Left lung (tissue), 10 donors: ENCODE data around the gene SPEF2. TPM values are rescaled to one million over a fixed set of nuclear protein-coding genes. Genes with fewer than 3 reads are reported as not detected.
A peak's percentile ranks its signal among the peaks of the same experiment; 100 is the strongest.

Experiments used
- ATAC-seq: fragments of 200-7000 bp; cut with Tn5 transposase; one replicate; pipeline ENCODE4 v1.9.1; 2020; ENCODE audit warnings: moderate library complexity
- DNase-seq, 4 donors: peaks; one replicate each; pipeline ENCODE4 v3.0.0-alpha.2; 2013 to 2020
- H3K27ac ChIP-seq, 2 donors: fragments of 200-600 bp; sonication (generic) in 1 of 2; one replicate each; pipeline versions ENCODE4 v1.5.0 to v1.8.0; 2020 to 2021
- H3K27me3 ChIP-seq, 2 donors: fragments of 200-600 bp; sonication (generic) in 1 of 2; one replicate each; pipeline versions ENCODE4 v1.5.0 to v1.8.0; 2020 to 2021
- H3K36me3 ChIP-seq, 2 donors: fragments of 200-600 bp; sonication (generic) in 1 of 2; one replicate each; pipeline versions ENCODE4 v1.5.0 to v1.8.0; 2020 to 2021
- H3K4me1 ChIP-seq, 2 donors: fragments of 200-600 bp; one replicate each; pipeline ENCODE4 v1.8.0; 2021
- H3K4me3 ChIP-seq, 2 donors: fragments of 200-600 bp; sonication (generic) in 1 of 2; one replicate each; pipeline versions ENCODE4 v1.5.0 to v1.8.0; 2020 to 2021; ENCODE audit warnings: mild to moderate bottlenecking in 1 of 2
- H3K9me3 ChIP-seq, 2 donors: fragments of 200-600 bp; sonication (generic) in 1 of 2; one replicate each; pipeline versions ENCODE4 v1.5.0 to v1.8.0; 2020 to 2021
- intact Hi-C, 2 donors: fragments of 100-400 bp; cut with DNase I; formaldehyde crosslinking; loops; one replicate each; pipeline versions ENCODE4 v1.11.2 to v1.14.2; 2022
- polyA plus RNA-seq, 6 donors: library from polyadenylated mRNA; unstranded; fragments of 120-200 nt; gene quantifications; one replicate each; pipeline ENCODE4 v1.2.1, GENCODE V29; 2013; ENCODE audit not compliant: insufficient read length in 6 of 6
- total RNA-seq, 2 donors: library from RNA; stranded (reverse); fragmentation: NEBNext Ultra II Directional; extraction: Animal tissue kit (Norgen Biotek cat#: 25700); gene quantifications; one replicate each; pipeline ENCODE4 v1.2.1, GENCODE V29; 2021
- TF ChIP-seq, protein P1 (sequence below), 2 donors: fragments of 200-600 bp; sonication (generic) in 1 of 2; IDR thresholded peaks; one replicate each; pipeline versions ENCODE4 v1.5.0 to v1.8.0; 2021; ENCODE audit warnings: antibody characterized with exemption in 2 of 2
- donor health status: DM: no; HTN: yes; CAD: no.
- donor health status: DM: no; HTN: no; CAD: no.

Gene SPEF2
- total and polyA plus RNA-seq, 8 donors: 5.8 to 51.5 (median 43.0) TPM

DNA sequence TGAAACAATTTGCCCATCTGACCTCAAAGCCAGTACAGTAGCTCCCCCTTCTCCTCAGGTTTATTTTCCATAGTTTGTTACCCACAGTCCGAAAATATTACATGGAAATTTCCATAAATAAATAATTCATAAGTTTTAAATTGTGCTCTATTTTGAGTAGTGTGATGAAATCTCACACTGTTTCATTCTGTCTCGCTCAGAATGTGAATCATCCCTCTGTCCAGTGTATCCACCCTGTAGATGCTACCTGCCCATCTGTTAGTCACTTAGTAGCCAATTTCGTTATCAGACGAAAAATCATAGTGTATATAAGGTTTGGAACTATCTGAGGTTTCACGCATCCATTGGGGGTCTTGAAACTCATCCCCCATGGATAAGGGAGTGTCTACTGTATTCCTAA lies 138.3 kb downstream of the SPEF2 start:
- TF ChIP-seq, protein P1, sequence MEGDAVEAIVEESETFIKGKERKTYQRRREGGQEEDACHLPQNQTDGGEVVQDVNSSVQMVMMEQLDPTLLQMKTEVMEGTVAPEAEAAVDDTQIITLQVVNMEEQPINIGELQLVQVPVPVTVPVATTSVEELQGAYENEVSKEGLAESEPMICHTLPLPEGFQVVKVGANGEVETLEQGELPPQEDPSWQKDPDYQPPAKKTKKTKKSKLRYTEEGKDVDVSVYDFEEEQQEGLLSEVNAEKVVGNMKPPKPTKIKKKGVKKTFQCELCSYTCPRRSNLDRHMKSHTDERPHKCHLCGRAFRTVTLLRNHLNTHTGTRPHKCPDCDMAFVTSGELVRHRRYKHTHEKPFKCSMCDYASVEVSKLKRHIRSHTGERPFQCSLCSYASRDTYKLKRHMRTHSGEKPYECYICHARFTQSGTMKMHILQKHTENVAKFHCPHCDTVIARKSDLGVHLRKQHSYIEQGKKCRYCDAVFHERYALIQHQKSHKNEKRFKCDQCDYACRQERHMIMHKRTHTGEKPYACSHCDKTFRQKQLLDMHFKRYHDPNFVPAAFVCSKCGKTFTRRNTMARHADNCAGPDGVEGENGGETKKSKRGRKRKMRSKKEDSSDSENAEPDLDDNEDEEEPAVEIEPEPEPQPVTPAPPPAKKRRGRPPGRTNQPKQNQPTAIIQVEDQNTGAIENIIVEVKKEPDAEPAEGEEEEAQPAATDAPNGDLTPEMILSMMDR (IDR thresholded peaks at IDR 0.05): no peak
- Histone ChIP-seq H3K4me1 (no peaks in the 10 kb centered on the region), H3K4me3 (no peak overlapping the region), H3K9me3 (no peaks in the 10 kb centered on the region), H3K36me3 (no peaks in the 10 kb centered on the region), H3K27ac (no peak overlapping the region), H3K27me3 (no peaks in the 10 kb centered on the region)
- no peak for DNase-seq
- intact Hi-C loops: no loop called here
- ATAC-seq: no peak

DNA sequence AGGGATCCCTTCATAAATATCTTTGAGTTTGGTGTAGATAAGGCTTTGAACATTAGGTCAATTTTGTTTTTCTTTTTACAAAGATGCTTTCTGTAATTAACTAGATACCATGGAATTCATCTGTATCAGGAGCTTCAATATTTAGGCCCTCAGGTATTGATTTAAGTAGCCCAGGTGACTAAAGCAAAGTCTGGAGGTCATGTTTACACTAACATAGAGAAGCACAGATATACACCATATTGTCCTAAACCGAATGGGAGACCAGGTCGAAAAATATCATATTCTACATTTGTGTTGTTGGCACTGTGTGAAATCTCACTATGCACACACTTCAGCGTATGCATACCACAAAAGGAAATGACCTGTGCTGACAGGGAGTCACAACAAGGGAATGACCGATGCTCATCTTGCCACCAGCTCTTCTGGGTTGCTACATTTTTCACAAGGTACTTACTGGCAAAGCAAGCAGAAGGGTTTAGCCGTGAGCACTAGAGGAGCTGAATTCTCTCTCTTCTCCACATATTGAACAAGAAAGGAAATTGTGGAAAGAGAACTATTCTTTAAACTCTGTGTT lies 140.6 kb downstream of the SPEF2 start:
- Histone ChIP-seq H3K4me3 (no peak overlapping the region), H3K27ac (no peak overlapping the region), H3K27me3 (no peaks in the 10 kb centered on the region), H3K9me3 (no peaks in the 10 kb centered on the region), H3K4me1 (no peaks in the 10 kb centered on the region), H3K36me3 (no peaks in the 10 kb centered on the region)
- TF ChIP-seq, protein P1 (IDR thresholded peaks at IDR 0.05): no peak
- ATAC-seq (no peak), DNase-seq (no peak)
- intact Hi-C loops: no loop called here

DNA sequence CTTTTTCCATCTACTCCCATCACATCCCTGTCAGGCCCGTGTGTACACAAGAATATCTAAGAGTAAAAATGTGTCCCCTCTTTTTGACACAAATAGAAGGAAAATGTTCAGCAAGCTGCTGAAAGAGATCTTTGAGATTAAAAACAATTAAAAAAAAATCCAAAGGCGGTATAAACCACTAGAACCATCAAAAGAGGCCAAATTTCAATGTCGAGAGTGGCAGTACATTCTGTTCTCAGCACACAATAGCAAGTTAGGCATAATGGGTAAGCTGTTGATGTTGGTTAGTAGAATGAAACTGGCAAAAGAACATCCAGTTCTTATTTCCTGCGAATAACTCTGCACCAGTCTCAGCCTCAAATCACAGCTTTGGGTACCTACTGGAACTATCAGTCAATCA lies 143.9 kb downstream of the SPEF2 start:
- no peaks in the 10 kb centered on the region for H3K9me3 ChIP-seq
- intact Hi-C loops: no loop called here

DNA sequence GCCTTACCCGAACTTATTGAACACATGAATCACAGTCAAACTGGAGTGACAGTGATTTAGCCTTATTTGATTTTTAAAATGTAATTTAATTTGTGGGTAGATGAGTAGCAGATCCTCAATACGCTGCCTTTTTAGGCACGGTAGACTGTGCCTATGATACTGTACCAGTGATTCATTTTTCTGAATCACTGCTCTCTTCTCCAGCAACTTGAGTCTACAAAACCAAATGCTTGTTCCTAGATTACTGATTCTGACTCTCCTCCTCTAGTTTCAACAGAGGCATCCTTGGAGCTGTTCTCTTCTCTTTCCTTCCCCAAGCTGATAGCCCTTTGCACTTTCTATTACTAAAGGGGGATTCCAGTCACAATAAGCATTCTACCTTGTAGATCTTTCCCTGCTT lies 144.7 kb downstream of the SPEF2 start:
- no peaks in the 10 kb centered on the region for H3K9me3 ChIP-seq
- DNase-seq (no peak), ATAC-seq (no peak)
- intact Hi-C loops: no loop called here
- H3K27ac ChIP-seq: no peak overlapping the region
- no peak overlapping the region for H3K4me3 ChIP-seq
- H3K36me3 ChIP-seq: no peaks in the 10 kb centered on the region
- no peaks in the 10 kb centered on the region for H3K4me1 ChIP-seq
- TF ChIP-seq, protein P1 (IDR thresholded peaks at IDR 0.05): no peak
- no peaks in the 10 kb centered on the region for H3K27me3 ChIP-seq

More for the DNA sequence above, 143.9 kb downstream of the SPEF2 start:
- H3K4me3 ChIP-seq: no peak overlapping the region
- TF ChIP-seq, protein P1 (IDR thresholded peaks at IDR 0.05): no peak
- H3K4me1 ChIP-seq: no peaks in the 10 kb centered on the region
- no peak for ATAC-seq
- no peak overlapping the region for H3K27ac ChIP-seq
- no peak for DNase-seq
- H3K27me3 ChIP-seq: no peaks in the 10 kb centered on the region
- H3K36me3 ChIP-seq: no peaks in the 10 kb centered on the region

DNA sequence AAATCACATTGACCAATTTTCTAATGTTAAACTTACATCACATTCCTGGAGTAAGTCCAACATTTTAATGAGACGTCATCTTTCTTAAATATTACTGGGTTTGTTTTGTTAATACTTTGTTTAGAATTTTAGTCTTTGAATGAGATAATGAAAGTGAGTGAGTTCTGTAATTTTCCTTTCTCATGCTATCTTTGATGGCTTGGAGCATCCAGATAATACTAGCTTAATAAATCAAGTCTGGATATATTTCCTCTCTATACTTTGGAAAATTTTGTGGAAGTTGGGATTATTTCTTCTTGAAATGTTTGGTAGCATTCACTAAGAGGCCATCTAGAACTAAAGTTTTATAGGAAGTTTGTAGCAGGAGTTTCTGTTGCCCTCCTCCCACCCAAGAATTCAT lies 148.3 kb downstream of the SPEF2 start:
- H3K27me3 ChIP-seq: no peaks in the 10 kb centered on the region
- no peaks in the 10 kb centered on the region for H3K36me3 ChIP-seq
- TF ChIP-seq, protein P1 (IDR thresholded peaks at IDR 0.05): no peak
- H3K27ac ChIP-seq: no peak overlapping the region
- no peaks in the 10 kb centered on the region for H3K4me1 ChIP-seq
- ATAC-seq: no peak
- H3K9me3 ChIP-seq: no peaks in the 10 kb centered on the region
- peak in 2 of 4 donors; percentile 4 to 5 for DNase-seq
- intact Hi-C loops: no loop called here
- no peak overlapping the region for H3K4me3 ChIP-seq
